Astrocyte (in vitro differentiated cells and primary cell): ENCODE data around the gene PDZD2.

ENCODE experiments used
- CTCF ChIP-seq: IDR thresholded peaks from 2 replicates; pipeline ENCODE4 v1.5.1; 2011; ENCODE audit warnings: low read depth, mild to moderate bottlenecking, inconsistent platforms, low read length, moderate library complexity; ENCODE audit not compliant: insufficient read depth
- EZH2 ChIP-seq: IDR thresholded peaks from 2 replicates; pipeline ENCODE4 v1.6.1; 2012; ENCODE audit warnings: mild to moderate bottlenecking, low read length, inconsistent platforms; ENCODE audit not compliant: insufficient read depth

GRCh38 chr5:31832966-31833365 lies 194.0 kb downstream of the PDZD2 start:
- TF ChIP-seq CTCF, result no peak
- no peak for TF ChIP-seq EZH2
